Stimulated activated CD4-positive, alpha-beta T cell treated with anti-CD3 and anti-CD28 coated beads, Interleukin-12 subunit alpha, Interleukin-12 subunit beta, amount 100 ng/mL, for 4 hours (primary cell): ENCODE measurements around the gene WDR45.

ENCODE experiments used
- DNase-seq: peaks from one replicate; pipeline ENCODE4 v3.0.0-alpha.2; 2020

WDR45 gene

GRCh38 chrX:49073601-49074575 is 5.8 kb downstream of the WDR45 start, which contains the start of gene PRAF2:
TSS of gene PRAF2 (minus strand) at chrX:49074002. CDS start at chrX:49073987, 15 bp downstream.
- peak; percentile 82 for DNase-seq

GRCh38 chrX:49072712-49073095 is 7.0 kb downstream of the WDR45 start:
- DNase-seq = no peak

- DNase-seq = no peak
These were observed 7.6 kb downstream of the WDR45 start for GRCh38 chrX:49071877-49072711.

- no peak for DNase-seq
These were observed 8.7 kb downstream of the WDR45 start for GRCh38 chrX:49070988-49071387.

- DNase-seq = no peak
These were observed 10.6 kb downstream of the WDR45 start for GRCh38 chrX:49069038-49069437.

- no peak for DNase-seq
These were observed 12.2 kb downstream of the WDR45 start for GRCh38 chrX:49067285-49068120.

GRCh38 chrX:49066690-49067089 is 13.0 kb downstream of the WDR45 start:
- DNase-seq = no peak

- no peak for DNase-seq
These were observed 13.4 kb downstream of the WDR45 start for GRCh38 chrX:49066278-49066677.

- no peak for DNase-seq
These were observed 15.0 kb downstream of the WDR45 start for GRCh38 chrX:49064735-49065134.

GRCh38 chrX:49064303-49064702 is 15.4 kb downstream of the WDR45 start:
- DNase-seq = no peak

- DNase-seq = no peak
These were observed 16.0 kb downstream of the WDR45 start for GRCh38 chrX:49063715-49064114.

GRCh38 chrX:49061916-49062315 is 17.8 kb downstream of the WDR45 start:
- no peak for DNase-seq

GRCh38 chrX:49061490-49061889 is 18.2 kb downstream of the WDR45 start:
- DNase-seq = no peak

- DNase-seq = no peak
These were observed 18.8 kb downstream of the WDR45 start for GRCh38 chrX:49060914-49061313.

- DNase-seq = no peak
These were observed 20.0 kb downstream of the WDR45 start for GRCh38 chrX:49059681-49060085.

GRCh38 chrX:49059201-49059600 is 20.5 kb downstream of the WDR45 start:
- DNase-seq = no peak

- no peak for DNase-seq
These were observed 20.9 kb downstream of the WDR45 start, which contains the start of gene CCDC120 for GRCh38 chrX:49058794-49059193. TSS of gene CCDC120 (plus strand) at chrX:49058999. CDS start at chrX:49062042, 3,043 bp downstream.

GRCh38 chrX:49054073-49054762 is 25.5 kb downstream of the WDR45 start:
- no peak for DNase-seq

- peak; percentile 62 for DNase-seq
These were observed 26.2 kb downstream of the WDR45 start for GRCh38 chrX:49053223-49054072.

- DNase-seq = no peak
These were observed 35.8 kb downstream of the WDR45 start for GRCh38 chrX:49043987-49044281.
